GM19467 (cell line): ENCODE measurements around the gene CDH23.

Experiments used
- ATAC-seq: cut with Tn5 transposase; IDR thresholded peaks from one replicate; pipeline ENCODE4 v1.9.1; 2021; ENCODE audit warnings: mild to moderate bottlenecking, moderate library complexity; ENCODE audit not compliant: unreplicated experiment

Gene CDH23

DNA sequence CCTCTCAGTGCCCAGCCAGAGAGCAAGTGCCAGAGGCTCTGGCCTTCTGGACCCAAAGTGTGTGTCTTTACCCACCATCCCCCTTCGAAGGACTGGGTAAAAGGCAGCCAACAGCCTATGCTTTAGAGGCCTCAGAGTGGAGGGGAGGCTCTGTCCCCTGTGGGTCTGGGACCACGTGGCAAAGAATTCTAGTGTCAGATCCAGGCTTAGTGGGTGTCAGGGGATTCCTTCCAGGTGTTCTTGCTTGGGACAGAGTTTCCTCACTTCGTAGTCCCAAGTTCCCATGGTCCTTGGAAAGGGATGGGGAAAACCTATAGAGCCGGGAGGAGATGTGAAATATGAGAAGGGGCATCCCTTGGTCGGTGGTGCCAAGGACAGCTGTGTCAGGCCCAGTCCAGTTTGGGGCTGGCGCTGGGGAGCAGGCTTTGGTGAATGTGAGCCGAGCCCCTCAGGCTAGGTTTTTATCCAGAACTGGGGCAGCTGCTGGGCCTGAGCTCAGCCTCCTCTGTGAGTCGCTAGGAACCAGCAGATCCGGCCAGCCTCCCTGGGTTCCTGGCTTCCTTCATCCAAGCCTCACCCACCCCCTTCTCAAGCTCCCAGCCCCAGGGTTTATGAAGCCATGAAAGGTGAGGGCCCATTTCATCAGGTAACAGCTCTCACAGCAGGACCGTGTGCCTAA is 251.7 kb downstream of the CDH23 start:
- no peak for ATAC-seq

DNA sequence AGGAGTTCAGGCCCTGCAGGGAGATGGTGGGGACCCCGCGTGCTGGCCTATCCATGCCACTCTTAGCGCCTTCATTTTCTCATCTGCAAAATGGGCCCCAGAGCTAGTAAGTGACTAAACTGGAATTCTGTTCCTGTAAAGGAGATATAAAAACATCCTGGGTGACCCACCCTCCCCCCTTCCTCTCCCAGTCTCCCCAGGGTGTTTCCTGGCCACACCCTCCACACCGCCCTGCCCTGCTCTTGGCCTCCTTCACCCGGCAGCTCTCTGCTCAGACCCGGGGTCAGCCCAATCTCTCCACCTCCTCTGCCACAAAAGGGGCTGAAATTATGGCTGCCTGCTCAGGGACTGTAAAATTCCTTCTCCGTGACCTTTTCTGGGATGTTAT is 252.2 kb downstream of the CDH23 start:
- ATAC-seq, result no peak

- no peak for ATAC-seq
Measured at GRCh38 chr10:71649631-71650030, 252.9 kb downstream of the CDH23 start.

GRCh38 chr10:71650397-71650796 is 253.7 kb downstream of the CDH23 start:
- ATAC-seq, result no peak

GRCh38 chr10:71651428-71651827 is 254.7 kb downstream of the CDH23 start:
- ATAC-seq, result no peak

GRCh38 chr10:71651928-71652327 is 255.2 kb downstream of the CDH23 start:
- no peak for ATAC-seq

GRCh38 chr10:71653044-71653443 is 256.3 kb downstream of the CDH23 start:
- no peak for ATAC-seq

GRCh38 chr10:71656220-71656619 is 259.5 kb downstream of the CDH23 start:
- no peak for ATAC-seq

GRCh38 chr10:71657604-71658466 is 261.1 kb downstream of the CDH23 start:
- ATAC-seq, result no peak

DNA sequence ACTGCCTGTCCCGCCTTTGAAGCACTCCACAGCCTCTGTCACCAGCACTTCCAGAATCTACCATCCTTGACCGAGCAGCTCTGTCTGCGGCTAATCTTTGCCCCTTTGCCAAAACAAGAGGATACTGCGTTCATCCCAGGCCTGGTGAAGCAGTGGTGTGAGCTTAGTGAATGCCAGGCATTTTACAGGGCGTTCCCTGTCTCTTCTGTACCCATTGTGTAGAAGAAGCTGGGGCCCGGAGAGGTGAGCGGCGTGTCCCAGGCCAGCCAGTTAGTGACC is 261.7 kb downstream of the CDH23 start:
- no peak for ATAC-seq

DNA sequence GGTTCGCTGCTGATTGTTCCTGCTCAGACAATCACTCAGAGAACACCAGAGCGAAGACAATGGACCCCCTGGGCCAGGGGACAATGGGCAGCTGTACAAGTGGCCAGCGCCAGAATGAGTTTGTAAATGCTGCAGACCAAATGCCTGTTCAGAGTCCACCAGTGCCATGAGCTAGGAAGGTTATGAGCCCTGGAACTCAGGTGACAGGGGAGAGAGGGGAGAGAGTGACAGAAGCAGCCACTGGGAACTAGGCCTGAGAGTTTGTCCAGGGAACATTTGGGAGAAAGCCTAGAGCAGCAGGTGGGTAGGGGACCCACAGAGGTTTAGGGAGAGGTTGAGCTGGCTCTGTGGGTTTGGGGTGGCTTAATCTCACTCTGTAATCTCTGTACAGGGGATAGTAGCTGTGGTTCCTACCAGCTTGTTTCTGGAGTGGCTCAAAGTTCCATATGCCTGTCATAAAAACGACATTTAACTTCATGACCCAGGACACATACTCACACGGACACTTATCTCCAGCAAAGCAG is 262.5 kb downstream of the CDH23 start:
- no peak for ATAC-seq

GRCh38 chr10:71659737-71660136 is 263.0 kb downstream of the CDH23 start:
- ATAC-seq, result no peak

DNA sequence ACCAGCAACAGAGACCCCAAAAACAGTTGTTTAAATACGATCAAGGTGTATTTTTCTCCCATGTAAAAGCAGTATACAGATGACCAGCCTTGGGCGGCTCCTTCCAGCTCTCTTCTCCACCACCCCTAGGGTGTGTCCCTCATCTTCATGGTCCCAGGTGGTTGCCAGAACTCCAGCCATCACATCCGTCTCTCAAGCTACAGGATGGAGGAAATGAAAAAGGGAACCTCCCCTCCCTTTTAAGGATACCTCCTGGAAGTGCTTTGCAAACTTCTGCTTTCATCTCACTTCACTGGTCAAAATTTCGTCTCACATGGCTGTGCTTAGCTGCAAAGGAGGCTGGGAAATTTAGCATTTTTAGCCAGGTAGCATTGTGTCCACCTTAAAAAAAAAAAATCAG is 263.6 kb downstream of the CDH23 start:
- no peak for ATAC-seq

GRCh38 chr10:71661060-71661622 is 264.4 kb downstream of the CDH23 start:
- ATAC-seq, result no peak

GRCh38 chr10:71661779-71662336 is 265.1 kb downstream of the CDH23 start:
- ATAC-seq, result no peak

DNA sequence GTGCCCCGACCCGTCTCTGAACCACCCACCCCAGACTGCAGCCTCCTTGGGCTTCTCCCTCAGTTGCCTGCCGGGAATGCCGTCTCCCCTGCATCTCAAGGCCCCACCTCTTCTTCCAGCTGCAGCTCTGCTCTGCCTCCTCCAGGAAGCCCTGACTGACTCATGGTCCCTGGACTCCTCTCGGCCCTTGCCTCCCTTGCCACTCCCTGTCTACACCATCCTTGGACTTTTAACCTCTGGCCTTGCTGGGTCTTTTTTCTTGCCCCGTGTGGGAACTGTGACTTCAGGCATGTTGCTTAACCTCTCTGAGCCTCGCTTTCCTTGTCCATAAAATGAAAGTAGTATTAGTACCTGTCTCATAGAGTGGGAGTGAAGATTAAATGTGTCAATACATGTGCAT is 266.6 kb downstream of the CDH23 start:
- ATAC-seq, result no peak

- ATAC-seq, result no peak
Measured at GRCh38 chr10:71664585-71664984, 267.9 kb downstream of the CDH23 start.

- ATAC-seq, result no peak
Measured at GRCh38 chr10:71665456-71665855, 268.7 kb downstream of the CDH23 start.

DNA sequence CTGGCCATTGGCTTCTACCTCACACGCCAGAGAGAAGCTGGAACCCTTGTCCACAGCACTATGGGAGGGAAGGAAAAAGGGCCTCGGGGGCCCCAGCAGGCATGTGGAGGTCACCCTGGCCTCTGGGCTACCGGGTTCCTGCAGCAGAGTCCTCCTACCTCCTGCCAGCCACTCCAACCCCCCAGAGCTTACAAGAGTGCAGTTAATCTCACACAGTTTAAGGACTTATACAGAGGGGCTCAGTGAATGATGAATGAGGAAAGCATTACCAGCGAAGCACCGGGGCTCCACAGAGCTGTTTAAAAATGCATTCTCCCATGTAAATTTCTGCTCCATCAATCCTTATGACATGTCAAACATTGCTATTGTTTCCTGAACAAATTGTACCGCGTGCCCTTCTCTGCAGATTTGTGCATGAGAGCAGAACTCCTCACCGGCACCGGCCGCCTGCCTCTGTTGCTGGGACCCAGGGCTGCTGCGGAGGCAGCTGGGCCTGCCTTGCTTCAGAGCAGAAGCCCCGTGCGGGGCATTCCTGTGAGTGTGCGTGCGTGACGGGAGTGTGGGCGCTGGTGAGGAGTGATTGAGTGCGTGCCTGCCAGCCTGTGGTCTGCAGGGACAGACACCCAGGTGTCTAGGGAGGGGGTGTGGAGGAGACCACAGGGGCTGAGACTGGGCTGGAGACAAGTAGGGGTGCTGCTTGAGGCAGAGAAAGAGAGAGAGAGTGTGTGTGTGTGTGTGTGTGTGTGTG is 270.1 kb downstream of the CDH23 start:
- ATAC-seq, result no peak

GRCh38 chr10:71667387-71667752 is 270.6 kb downstream of the CDH23 start:
- no peak for ATAC-seq
